ENCODE measurements around the gene GRK5. TPM values are rescaled to one million over a fixed set of nuclear protein-coding genes. Genes with fewer than 3 reads are reported as not detected.

The GRK5 gene
- total RNA-seq, 1 donor from 2014 or later = 26.2 TPM

GRCh38 chr10:119198438-119198837, 8.9 kb upstream of the GRK5 start:
- DNase-seq = no peak

GRCh38 chr10:119199231-119199992, 8.0 kb upstream of the GRK5 start:
- DNase-seq = peak; percentile 90

- no peak for DNase-seq
Observed at GRCh38 chr10:119201233-119201632, 6.1 kb upstream of the GRK5 start.

- no peak for DNase-seq
Observed at GRCh38 chr10:119203006-119203405, 4.4 kb upstream of the GRK5 start.

- peak; percentile 44 for DNase-seq
Observed at GRCh38 chr10:119205894-119206602, 1.3 kb upstream of the GRK5 start.

- peak; percentile 87 for DNase-seq
Observed at GRCh38 chr10:119206603-119207365, 587 bp upstream of the GRK5 start.

GRCh38 chr10:119207713-119208552, 562 bp downstream of the GRK5 start:
- peak; percentile 77 for DNase-seq

GRCh38 chr10:119208553-119208940, 1.2 kb downstream of the GRK5 start:
- DNase-seq = no peak

- peak; percentile 83 for DNase-seq
Observed at GRCh38 chr10:119209035-119209735, 1.8 kb downstream of the GRK5 start.

GRCh38 chr10:119209736-119210355, 2.5 kb downstream of the GRK5 start:
- DNase-seq = no peak

- DNase-seq = no peak
Observed at GRCh38 chr10:119210633-119211032, 3.3 kb downstream of the GRK5 start.

- DNase-seq = peak; percentile 72
Observed at GRCh38 chr10:119211176-119211575, 3.8 kb downstream of the GRK5 start.

- DNase-seq = no peak
Observed at GRCh38 chr10:119211625-119212441, 4.5 kb downstream of the GRK5 start.

GRCh38 chr10:119215371-119215770, 8.0 kb downstream of the GRK5 start:
- no peak for DNase-seq

GRCh38 chr10:119216127-119216526, 8.8 kb downstream of the GRK5 start:
- DNase-seq = no peak

GRCh38 chr10:119217401-119217800, 10.0 kb downstream of the GRK5 start:
- DNase-seq = no peak

- no peak for DNase-seq
Observed at GRCh38 chr10:119217991-119218490, 10.7 kb downstream of the GRK5 start.

GRCh38 chr10:119219871-119220270, 12.5 kb downstream of the GRK5 start:
- no peak for DNase-seq

GRCh38 chr10:119221201-119221600, 13.8 kb downstream of the GRK5 start:
- no peak for DNase-seq

GRCh38 chr10:119221666-119222065, 14.3 kb downstream of the GRK5 start:
- DNase-seq = no peak

Measured in tongue (tissue), 2 donors.